Measurements from ENCODE around the gene PRKN. TPM values are rescaled to one million over a fixed set of nuclear protein-coding genes. Genes with fewer than 3 reads are reported as not detected.

The PRKN gene
- total RNA-seq, 1 experiment from 2014 or later = 2.0 TPM

DNA sequence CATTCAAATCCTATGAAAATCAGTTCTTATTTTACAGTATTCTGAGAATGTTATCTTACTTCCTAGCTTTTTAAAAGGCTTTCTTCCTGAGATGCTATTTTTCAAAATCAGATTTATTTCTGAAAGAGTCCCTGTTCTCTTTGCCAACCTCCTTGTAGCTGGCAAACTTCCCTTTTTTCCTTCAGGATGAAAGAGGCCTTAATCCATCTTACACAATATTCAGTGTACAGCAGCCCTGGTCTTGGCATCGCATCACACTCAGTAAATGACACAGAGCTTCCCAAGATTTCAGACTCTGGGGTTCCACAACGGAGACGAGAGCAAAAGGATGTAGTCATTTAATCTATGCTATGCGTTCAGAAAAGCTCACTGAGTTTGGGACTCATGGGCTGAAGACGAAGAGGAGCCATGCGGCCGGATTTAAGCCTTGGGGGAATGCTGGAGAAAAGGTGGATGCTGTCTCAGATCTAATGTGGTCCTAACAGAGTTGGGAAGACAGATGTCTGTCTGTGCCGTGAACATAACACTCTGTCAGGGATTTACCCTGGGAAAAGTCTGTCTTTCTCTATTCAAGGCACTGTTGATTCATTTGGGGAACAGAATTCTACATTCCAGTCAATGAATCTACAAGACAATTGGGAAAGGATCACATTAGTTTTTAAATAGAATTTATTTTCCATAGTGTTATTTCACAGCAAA lies 837.3 kb downstream of the PRKN start:
- Histone ChIP-seq H2BK12ac (ENCODE audit: insufficient read length, low read depth, low read length) (no peak overlapping the region), H3K4me2 (ENCODE audit: insufficient read depth, insufficient read length, low read length) (peak overlapping the region; percentile 8), H2BK20ac (ENCODE audit: low read depth, low read length, poor library complexity, severe bottlenecking) (no peak overlapping the region), H3K27ac (ENCODE audit: insufficient read length, low read depth, low read length) (no peak overlapping the region), H3K9ac (ENCODE audit: extremely low read depth, insufficient read length, low read length) (no peak overlapping the region), H3K4me1 (ENCODE audit: insufficient read depth, low read length) (peaks cover 4% of the 10 kb centered on the region), H3K18ac (ENCODE audit: insufficient read length, low read depth, low read length) (no peak overlapping the region), H3K79me2 (ENCODE audit: insufficient read depth, low read length) (no peaks in the 10 kb centered on the region), H2BK120ac (ENCODE audit: low read depth, low read length, poor library complexity, severe bottlenecking) (no peak overlapping the region), H4K5ac (ENCODE audit: insufficient read length, low read depth, low read length) (no peak overlapping the region), H4K8ac (replicated peaks; ENCODE audit: insufficient read length, low read depth, low read length) (no peak overlapping the region), H3K23ac (ENCODE audit: insufficient read length, low read depth, low read length) (no peak overlapping the region), H3K14ac (ENCODE audit: insufficient read depth, low read length) (no peak overlapping the region), H2BK5ac (ENCODE audit: insufficient read length, low read length) (no peak overlapping the region), H2AFZ (ENCODE audit: low read length) (no peak overlapping the region), H4K91ac (ENCODE audit: insufficient read length, low read depth, low read length) (no peak overlapping the region), H3K9me3 (ENCODE audit: control insufficient read depth, low read depth, low read length) (no peaks in the 10 kb centered on the region), H3K27me3 (ENCODE audit: insufficient read depth, low read length) (no peaks in the 10 kb centered on the region; the same call in 1 of the 2 replicates), H3T11ph (ENCODE audit: low read length) (no peak overlapping the region), H2AK5ac (ENCODE audit: insufficient read length, low read length) (no peak overlapping the region), H4K20me1 (ENCODE audit: control insufficient read depth, insufficient read depth, insufficient read length) (no peaks in the 10 kb centered on the region), H3K4ac (ENCODE audit: low read depth, low read length) (no peak overlapping the region), H3K23me2 (ENCODE audit: insufficient read length, low read depth, low read length, poor library complexity, severe bottlenecking) (no peaks in the 10 kb centered on the region), H2BK15ac (ENCODE audit: low read depth, low read length) (no peak overlapping the region), H3K56ac (ENCODE audit: insufficient read length, low read depth, low read length) (no peak overlapping the region), H3K79me1 (ENCODE audit: insufficient read depth, low read depth, low read length, poor library complexity, severe bottlenecking) (no peaks in the 10 kb centered on the region)
- Mint-ChIP-seq H3K4me3 (peak overlapping the region; percentile 1 to 38; a peak in 1 of 5 replicates), H3K4me1 (peaks cover 19 to 20% of the 10 kb centered on the region in 2 experiments), H3K27ac (peak overlapping the region in 1 of 3 experiments; percentile 32; a peak in 1 of 7 replicates), H3K36me3 (ENCODE audit: insufficient read depth in 1 of 3, low read depth in 3 of 3) (no peaks in the 10 kb centered on the region), H3K9me3 (no peaks in the 10 kb centered on the region), H3K27me3 (ENCODE audit: low read depth) (peaks cover 46% of the 10 kb centered on the region)
- no CpG with 5 or more reads among the region's 8 CpGs for WGBS (ENCODE audit: extremely low coverage, insufficient read length, low lambda C conversion rate)
- DNase-seq = no peak
- TF ChIP-seq, protein P1, sequence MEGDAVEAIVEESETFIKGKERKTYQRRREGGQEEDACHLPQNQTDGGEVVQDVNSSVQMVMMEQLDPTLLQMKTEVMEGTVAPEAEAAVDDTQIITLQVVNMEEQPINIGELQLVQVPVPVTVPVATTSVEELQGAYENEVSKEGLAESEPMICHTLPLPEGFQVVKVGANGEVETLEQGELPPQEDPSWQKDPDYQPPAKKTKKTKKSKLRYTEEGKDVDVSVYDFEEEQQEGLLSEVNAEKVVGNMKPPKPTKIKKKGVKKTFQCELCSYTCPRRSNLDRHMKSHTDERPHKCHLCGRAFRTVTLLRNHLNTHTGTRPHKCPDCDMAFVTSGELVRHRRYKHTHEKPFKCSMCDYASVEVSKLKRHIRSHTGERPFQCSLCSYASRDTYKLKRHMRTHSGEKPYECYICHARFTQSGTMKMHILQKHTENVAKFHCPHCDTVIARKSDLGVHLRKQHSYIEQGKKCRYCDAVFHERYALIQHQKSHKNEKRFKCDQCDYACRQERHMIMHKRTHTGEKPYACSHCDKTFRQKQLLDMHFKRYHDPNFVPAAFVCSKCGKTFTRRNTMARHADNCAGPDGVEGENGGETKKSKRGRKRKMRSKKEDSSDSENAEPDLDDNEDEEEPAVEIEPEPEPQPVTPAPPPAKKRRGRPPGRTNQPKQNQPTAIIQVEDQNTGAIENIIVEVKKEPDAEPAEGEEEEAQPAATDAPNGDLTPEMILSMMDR (conservative IDR thresholded peaks at IDR 0.05) = no peak
